Kidney glomerular epithelial cell (primary cell): ENCODE results near the gene RNF220.
A peak's percentile ranks its signal among the peaks of the same experiment; 100 is the strongest.

Experiments
- DNase-seq: peaks from one replicate; lab custom pipeline; 2025; lab: John Stamatoyannopoulos, UW

Gene RNF220

GRCh38 chr1:44407430-44408211, 2.6 kb downstream of the RNF220 start:
- DNase-seq: no peak

- DNase-seq: no peak
Observed at GRCh38 chr1:44408212-44408582, 3.1 kb downstream of the RNF220 start.

GRCh38 chr1:44408632-44409602, 3.9 kb downstream of the RNF220 start:
- no peak for DNase-seq

GRCh38 chr1:44409757-44410156, 4.7 kb downstream of the RNF220 start:
- DNase-seq: no peak

GRCh38 chr1:44411861-44412260, 6.8 kb downstream of the RNF220 start:
- no peak for DNase-seq

- DNase-seq: no peak
Observed at GRCh38 chr1:44412601-44413000, 7.5 kb downstream of the RNF220 start.

- no peak for DNase-seq
Observed at GRCh38 chr1:44413740-44414139, 8.7 kb downstream of the RNF220 start.

- DNase-seq: no peak
Observed at GRCh38 chr1:44415013-44415412, 10.0 kb downstream of the RNF220 start.

- DNase-seq: no peak
Observed at GRCh38 chr1:44416408-44416807, 11.4 kb downstream of the RNF220 start.

GRCh38 chr1:44417351-44418021, 12.4 kb downstream of the RNF220 start:
- no peak for DNase-seq

- DNase-seq: no peak
Observed at GRCh38 chr1:44418022-44418673, 13.1 kb downstream of the RNF220 start.

- DNase-seq: no peak
Observed at GRCh38 chr1:44419901-44420300, 14.8 kb downstream of the RNF220 start.

GRCh38 chr1:44420535-44420934, 15.5 kb downstream of the RNF220 start:
- no peak for DNase-seq

GRCh38 chr1:44421446-44421884, 16.4 kb downstream of the RNF220 start:
- DNase-seq: no peak

- no peak for DNase-seq
Observed at GRCh38 chr1:44422161-44422560, 17.1 kb downstream of the RNF220 start.

- DNase-seq: peak; percentile 74
Observed at GRCh38 chr1:44423591-44424537, 18.8 kb downstream of the RNF220 start.

- no peak for DNase-seq
Observed at GRCh38 chr1:44424747-44425146, 19.7 kb downstream of the RNF220 start.

GRCh38 chr1:44425341-44426082, 20.5 kb downstream of the RNF220 start:
- DNase-seq: no peak

- no peak for DNase-seq
Observed at GRCh38 chr1:44431861-44432260, 26.8 kb downstream of the RNF220 start.

- no peak for DNase-seq
Observed at GRCh38 chr1:44433209-44433608, 28.2 kb downstream of the RNF220 start.
